ENCODE data around the gene CCDC9B.

The CCDC9B gene

GRCh38 chr15:40293905-40294895 lies 46.5 kb downstream of the CCDC9B start:
- in situ Hi-C loops (cut with MboI; ENCODE audit: low sequenced_read_pairs): no loop called here

GRCh38 chr15:40293006-40293405 lies 47.7 kb downstream of the CCDC9B start:
- in situ Hi-C loops (cut with MboI; ENCODE audit: low sequenced_read_pairs): no loop called here

GRCh38 chr15:40292246-40292645 lies 48.5 kb downstream of the CCDC9B start:
- in situ Hi-C loops (cut with MboI; ENCODE audit: low sequenced_read_pairs): no loop called here

GRCh38 chr15:40290918-40291574 lies 49.7 kb downstream of the CCDC9B start:
- in situ Hi-C loops (cut with MboI; ENCODE audit: low sequenced_read_pairs): no loop called here

- in situ Hi-C loops (cut with MboI; ENCODE audit: low sequenced_read_pairs): no loop called here
These were observed 50.2 kb downstream of the CCDC9B start for GRCh38 chr15:40290545-40290917.

GRCh38 chr15:40289140-40289775 lies 51.5 kb downstream of the CCDC9B start:
- in situ Hi-C loops (cut with MboI; ENCODE audit: low sequenced_read_pairs): no loop called here

GRCh38 chr15:40287968-40288367 lies 52.8 kb downstream of the CCDC9B start:
- in situ Hi-C loops (cut with MboI; ENCODE audit: low sequenced_read_pairs): no loop called here

GRCh38 chr15:40287505-40287904 lies 53.2 kb downstream of the CCDC9B start:
- in situ Hi-C loops (cut with MboI; ENCODE audit: low sequenced_read_pairs): no loop called here

- in situ Hi-C loops (cut with MboI; ENCODE audit: low sequenced_read_pairs): no loop called here
These were observed 53.9 kb downstream of the CCDC9B start for GRCh38 chr15:40286794-40287193.

- in situ Hi-C loops (cut with MboI; ENCODE audit: low sequenced_read_pairs): no loop called here
These were observed 54.6 kb downstream of the CCDC9B start for GRCh38 chr15:40286061-40286532.

GRCh38 chr15:40285554-40286011 lies 55.2 kb downstream of the CCDC9B start:
- in situ Hi-C loops (cut with MboI; ENCODE audit: low sequenced_read_pairs): no loop called here

GRCh38 chr15:40285151-40285550 lies 55.6 kb downstream of the CCDC9B start:
- in situ Hi-C loops (cut with MboI; ENCODE audit: low sequenced_read_pairs): no loop called here

- in situ Hi-C loops (cut with MboI; ENCODE audit: low sequenced_read_pairs): no loop called here
These were observed 57.0 kb downstream of the CCDC9B start for GRCh38 chr15:40283615-40284300.

GRCh38 chr15:40282869-40283614 lies 57.7 kb downstream of the CCDC9B start, which contains the start of gene ANKRD63:
Gene ANKRD63, minus strand, starts transcription at chr15:40283064. Its CDS starts 478 bp downstream, at chr15:40282586.
- in situ Hi-C loops (cut with MboI; ENCODE audit: low sequenced_read_pairs): no loop called here

GRCh38 chr15:40282147-40282868 lies 58.4 kb downstream of the CCDC9B start:
- in situ Hi-C loops (cut with MboI; ENCODE audit: low sequenced_read_pairs): no loop called here

- in situ Hi-C loops (cut with MboI; ENCODE audit: low sequenced_read_pairs): no loop called here
These were observed 59.0 kb downstream of the CCDC9B start for GRCh38 chr15:40281801-40282146.
